GM21528 (cell line): ENCODE data around the gene ZNRD2.
"Not testable (repeated sequence)": the region's sequence is repeated elsewhere in the genome, so short reads cannot be mapped to it uniquely, and the experiment has no call there.

Experiments used
- ATAC-seq: cut with Tn5 transposase; IDR thresholded peaks from one replicate; pipeline ENCODE4 v1.9.1; 2021; ENCODE audit warnings: mild to moderate bottlenecking, moderate library complexity; ENCODE audit not compliant: unreplicated experiment, low FRiP score

Gene ZNRD2

DNA sequence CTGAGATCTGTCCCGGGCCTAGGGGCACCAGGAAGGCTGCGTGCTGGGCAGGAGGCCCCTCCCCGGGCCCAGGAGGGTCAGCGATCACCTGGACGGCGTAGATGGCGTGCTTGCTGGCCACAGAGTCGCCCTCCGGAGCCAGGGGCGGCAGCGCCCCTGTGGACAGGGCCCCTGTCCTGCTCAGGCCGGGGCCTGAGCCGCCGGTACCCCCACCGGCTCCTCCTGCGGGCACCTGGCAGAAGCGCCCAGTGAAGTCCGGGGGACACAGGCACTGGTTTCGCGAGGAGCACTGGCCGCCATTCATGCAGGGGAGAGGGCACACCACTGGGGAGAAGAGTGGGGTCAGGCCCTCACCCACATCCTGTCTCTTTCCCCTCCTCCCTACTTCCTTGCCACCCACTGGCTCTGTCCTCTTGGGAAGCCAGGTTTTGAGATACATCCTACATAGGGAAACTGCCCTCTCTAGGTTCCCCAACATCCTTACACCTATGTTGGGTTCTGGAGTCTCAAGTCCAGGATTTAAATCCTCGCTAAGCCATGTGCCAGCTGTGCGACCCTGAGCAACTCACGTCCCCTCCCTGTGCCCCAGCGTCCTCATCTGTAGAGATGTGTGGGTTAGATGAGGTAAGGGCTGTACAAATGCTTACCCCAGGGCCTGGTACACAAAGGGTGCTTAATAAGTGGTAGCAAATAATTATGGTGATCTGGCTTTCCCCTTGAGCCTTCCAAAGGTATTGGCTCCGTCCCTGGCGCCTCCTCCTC is 16.0 kb upstream of the ZNRD2 start:
- ATAC-seq, result no peak

DNA sequence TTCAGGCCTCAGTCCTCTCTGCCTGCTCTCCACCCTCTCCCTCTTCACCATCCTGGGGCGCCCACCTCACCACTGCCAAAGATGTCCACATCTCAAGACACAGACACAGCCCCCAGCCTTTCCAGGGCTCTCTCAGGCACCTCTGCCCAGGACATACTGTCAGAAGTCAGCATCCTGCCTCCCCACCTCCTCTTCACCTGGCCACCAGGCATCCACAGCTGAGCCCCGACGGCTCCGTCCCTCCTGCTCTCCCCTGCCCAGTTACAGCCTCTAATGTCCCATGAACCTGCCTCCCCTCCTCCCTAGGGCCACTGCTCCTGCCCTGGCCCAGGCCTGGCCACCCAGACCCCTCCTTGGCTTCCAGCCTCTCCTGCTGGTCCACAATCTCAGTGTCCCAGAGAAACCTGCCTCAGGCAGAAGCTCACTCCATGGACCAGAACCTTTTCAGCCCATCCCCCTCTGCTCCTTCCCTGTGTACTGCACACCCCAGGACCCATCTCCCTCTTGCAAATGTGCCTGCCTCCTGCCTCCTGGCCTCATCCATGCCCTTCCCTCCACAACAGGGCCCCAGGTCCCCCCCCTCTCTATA is 15.3 kb upstream of the ZNRD2 start:
- no peak for ATAC-seq

DNA sequence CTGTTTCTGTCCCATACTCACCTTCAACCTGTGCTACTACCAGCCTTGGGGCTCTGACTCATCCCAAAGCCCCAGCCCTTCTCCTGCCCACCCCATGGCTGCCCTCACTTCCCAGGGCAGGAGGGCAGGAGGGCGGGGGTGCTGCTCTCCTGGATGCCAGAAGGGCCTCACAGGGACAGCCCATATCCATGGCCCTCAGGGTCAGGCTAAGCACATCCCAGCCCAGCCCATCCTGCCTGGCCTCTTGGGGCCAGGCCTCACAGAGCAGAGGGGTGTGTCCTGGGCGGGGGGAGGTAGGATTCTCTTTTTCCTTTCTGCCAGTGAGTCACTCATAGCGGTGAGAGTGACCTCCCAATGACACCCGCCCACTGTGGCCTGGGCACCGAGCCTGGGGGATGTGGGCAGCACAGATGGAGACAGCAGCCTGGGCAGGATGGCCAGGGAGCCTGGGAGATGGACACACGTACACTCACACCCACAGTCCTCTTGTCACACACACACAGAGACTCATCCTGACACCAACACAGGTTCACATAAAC is 14.5 kb upstream of the ZNRD2 start:
- no peak for ATAC-seq

DNA sequence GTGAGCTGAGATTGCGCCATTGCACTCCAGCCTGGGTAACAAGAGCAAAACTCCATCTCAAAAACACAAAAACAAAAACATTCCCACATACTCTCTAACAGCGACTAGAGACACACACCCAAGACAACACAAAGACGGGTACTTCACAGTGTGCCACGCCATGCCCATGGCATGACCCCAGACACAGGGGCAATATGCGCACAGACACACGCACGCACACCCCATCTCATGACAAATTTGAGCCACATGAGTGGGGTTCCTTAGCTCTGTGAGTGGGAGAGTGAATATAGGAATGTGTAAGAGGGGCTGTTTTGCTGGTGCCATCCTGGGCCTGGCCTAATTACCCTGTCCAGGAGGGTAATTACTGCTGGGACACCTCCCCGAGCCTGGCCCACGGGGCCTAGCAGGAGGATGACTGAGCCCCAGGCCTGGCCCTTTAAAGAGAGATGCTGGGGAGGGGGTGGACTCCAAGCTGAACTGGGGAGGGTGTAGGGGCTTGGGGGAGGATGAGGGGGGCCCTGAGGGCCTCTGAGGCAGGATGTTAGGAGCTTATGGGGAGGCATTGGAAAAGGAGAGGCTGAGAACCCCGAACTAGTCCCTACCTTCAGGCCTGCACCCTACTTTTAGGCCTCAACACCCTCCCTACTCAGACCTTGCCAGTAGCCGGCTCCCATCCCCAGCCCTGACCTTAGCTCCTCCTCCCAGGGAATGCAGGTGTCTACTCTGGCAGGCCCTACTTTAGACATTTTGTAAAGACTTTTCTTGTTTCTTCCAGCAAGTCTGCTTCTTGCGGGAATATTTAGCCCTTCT is 13.6 kb upstream of the ZNRD2 start:
- ATAC-seq, result no peak

DNA sequence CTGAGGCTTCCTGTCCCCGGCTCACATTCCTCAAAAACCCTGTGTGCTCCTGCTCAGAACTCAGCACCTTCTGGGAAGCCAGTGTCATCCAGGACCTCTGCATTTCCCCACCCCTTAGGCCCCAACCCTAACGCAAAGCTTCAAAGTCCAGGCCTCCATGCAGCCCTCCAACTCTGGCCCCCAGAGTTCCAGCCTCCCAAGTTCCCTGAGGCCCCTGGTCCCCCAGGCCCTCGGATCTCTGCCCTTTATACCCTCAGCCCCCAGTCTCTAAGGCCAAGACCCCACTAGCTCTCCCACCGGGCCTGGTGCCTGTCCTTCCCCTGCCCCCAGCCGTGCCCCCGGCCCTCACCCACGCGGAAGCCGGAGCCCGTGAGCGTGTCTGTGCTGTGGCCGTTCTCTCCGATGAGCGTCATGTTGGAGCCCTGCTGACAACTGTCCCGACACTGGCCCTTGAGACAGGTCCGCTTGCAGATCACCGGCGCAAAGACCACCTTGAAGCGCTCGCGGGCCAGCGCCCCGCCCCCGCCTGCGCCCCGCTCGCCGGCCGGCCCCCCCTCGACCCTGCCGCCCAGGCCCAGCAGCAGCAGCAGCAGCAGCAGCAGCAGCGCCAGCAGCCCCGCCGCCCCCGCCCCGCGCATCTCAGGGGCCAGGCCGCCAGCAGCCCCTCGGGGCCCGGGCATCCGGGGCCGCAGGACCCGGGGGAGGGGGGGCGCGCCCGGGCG is 12.8 kb upstream of the ZNRD2 start:
- ATAC-seq, result no peak

DNA sequence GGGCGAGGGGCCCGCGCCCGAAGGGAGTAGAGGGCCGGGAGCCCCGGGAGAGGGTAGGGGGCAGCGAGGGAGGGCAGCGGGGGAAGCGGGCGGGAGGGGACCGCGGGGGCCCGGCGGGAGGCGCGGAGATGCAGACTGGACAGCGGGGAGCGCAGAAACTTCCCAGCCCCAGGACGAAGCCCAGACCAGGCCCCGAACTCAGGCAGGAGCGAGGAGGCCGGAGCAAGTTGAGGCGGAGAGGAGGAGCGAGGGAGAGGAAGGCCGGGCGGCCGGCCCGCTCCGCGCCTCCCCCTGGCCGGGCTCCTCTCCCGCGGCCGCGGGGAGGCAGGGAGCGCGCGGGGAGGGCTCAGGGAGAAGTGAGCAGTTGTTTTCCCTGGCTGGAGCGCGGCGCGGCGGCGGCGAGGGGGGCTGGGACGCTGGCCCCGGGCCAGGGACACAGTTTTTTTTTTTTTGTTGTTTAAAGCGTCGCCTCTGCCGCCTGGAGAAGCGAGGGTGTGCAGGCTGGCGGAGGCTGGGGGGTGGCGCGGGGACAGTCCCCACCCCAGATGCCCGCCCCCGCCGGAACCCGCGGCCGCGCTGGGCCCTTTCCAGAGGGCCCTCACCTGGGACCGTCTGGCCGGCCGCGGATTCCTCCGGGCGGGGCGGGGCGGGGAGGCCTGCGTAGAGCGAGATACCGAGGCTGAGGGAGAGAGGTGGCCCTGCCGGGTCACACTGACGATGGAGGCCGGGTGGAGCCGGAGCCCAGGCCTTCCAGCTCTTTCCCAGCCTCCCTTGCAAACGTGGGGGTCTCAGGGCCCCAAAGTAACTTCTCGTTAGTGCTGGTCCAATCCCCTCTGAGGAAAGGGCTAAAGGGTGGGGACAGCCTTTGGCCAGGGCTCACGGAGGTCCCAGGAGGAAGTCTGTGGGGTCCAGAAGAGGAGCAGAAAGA is 12.0 kb upstream of the ZNRD2 start, which contains the start of gene LTBP3:
Gene LTBP3, minus strand, starts transcription at position 358 of the 928 bp plus-strand sequence. CDS start 400 bp downstream, outside the sequence.
- no peak for ATAC-seq

DNA sequence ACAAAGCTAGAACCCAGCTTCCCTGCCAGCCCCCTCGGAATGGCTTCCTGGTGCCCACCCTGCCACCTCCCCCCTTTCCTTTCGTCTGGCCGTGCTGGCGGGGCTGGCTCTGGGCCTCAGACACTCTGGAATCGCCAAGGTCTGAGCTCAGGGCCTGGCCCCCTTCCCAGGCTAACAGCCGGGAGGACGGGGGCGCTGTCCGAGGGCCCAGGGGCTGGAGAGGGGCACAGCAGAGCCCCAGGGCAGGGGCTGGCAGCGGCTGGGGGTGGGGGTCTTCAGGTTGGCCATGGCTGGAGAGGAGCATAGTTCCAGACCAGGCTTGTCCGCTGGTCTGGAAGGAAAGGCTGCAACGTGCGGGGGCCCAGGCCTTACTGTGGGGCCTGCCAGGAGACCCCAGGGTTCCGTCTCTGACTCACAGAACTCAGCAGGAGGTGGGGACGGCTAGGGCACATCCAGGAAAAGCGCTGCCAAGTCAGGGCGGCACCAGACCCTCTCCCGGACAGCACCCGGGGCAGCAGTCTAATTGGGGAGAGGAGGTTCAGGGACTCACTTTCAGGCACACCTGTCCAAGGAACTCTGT is 11.3 kb upstream of the ZNRD2 start:
- no peak for ATAC-seq

DNA sequence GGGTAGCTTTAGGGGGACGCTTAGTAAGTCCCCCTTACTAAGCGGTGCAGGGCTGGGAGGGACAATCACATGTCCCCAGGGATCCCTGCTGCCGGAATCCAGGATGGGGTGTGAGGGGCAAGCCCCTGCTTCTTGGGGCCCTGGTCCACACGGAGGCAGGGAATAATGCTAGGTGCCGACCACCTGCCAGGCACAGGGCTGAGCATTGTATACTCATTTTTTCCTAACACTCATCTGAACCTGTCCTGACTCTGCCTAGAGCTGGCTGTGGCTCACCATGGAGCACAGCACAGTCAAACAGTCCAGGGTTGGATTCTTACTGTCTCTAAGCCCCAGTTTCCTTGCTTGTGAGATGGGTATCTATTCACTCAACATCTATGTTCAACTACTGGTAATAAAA is 10.7 kb upstream of the ZNRD2 start:
- no peak for ATAC-seq

DNA sequence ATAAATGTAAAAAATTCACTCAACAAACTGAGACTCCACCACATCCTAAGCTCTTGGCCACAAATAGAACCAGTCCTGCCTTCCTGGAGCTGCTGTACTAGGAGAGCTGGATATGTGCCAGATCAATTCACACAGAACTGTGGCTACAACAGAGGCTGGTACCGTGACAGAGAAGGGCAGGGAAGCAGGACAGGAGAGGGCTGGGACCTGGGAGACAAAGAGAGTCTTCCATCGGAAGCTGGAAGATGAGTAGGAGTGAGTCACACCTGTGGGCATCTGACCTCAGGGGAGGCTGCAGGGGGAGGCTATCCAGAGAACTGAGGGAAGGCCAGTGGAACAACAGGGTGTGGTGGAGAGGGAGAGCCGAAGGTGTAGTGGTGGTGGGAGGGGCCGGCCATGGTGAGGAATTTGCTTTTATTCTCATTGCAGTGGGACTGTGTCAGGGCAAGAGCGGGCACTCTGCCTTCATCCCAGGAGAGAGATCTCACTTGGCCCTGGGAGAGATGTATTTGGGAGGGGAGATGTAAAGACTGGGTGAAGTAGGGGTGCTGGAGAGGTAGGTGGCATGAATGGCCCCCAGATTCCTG is 10.2 kb upstream of the ZNRD2 start:
- no peak for ATAC-seq

DNA sequence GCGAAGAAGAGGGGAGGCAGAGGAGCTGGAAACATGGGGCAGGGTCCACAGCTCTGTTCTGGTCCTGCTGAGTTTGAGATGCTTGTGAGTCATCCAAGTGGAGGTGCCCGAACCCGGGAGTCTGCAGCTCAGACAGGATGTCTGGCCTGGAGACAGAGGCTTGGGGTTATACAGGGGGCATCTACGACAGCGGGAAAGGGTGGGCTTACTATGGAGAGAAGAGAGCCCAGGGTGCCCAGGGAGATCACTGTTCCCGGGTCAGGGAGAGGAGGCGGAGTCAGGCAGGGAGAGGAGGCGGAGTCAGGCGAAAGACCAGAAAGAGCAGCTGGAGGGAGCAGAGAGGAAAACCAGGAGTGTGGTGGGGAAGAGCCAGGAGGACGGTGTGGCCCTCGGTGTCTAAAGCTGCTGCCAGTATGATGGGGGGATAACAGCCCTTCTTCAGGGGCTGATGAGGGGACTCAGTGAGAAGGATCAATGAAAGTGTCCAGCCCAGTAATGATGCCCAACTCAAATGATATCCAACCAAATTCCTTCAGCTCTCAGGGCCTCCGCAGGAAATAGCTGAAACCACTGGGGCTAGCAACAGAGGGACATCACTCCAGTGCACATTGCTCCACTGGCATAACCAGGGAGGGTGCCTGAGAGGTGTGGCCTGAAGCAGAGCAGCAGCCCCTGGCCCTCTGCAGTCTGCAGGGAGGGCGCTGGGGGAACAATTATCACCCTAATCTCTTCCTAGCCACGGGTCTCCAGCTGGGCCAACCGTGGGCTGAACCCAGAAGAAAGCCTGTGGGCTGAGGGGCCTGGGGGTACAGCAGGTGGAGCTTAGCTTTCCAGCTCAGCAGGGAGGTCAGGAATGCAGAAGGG is 9.5 kb upstream of the ZNRD2 start:
- ATAC-seq, result no peak

DNA sequence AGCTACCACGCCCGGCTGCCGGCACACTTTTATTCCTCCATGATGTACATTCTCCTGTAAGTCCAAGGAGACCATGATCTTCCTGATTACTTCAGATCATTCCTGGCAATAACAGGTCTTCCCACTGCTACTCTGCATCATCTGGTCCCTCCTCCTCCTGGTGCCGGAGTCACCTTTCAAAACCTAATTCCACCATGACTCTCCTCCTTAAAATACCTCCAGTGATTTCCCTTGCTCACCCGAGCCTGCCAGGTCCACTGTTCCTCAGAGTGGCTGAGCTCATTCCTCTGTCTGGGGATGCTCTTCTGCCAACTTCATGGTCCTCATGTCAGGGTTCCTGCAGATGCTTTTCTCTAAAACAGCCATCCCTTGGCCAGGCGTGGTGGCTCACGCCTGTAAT is 8.3 kb upstream of the ZNRD2 start:
- no peak for ATAC-seq

DNA sequence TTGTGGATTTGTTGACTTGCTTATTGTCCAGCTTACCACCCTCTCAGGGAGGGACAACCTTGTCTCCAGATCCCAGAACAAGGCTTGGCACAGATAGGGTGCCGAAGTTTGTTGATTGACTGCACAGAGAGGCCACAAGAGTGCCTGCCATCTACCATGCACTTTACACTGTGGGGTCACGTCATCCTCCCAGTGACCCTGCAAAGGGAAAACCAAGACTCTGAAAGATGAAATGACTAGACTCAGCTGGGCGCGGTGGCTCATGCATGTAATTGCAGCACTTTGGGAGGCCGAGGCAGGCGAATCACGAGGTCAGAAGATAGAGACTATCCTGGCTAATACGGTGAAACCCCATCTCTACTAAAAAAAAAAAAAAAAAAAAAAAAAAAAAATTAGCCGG is 7.5 kb upstream of the ZNRD2 start:
- no peak for ATAC-seq

DNA sequence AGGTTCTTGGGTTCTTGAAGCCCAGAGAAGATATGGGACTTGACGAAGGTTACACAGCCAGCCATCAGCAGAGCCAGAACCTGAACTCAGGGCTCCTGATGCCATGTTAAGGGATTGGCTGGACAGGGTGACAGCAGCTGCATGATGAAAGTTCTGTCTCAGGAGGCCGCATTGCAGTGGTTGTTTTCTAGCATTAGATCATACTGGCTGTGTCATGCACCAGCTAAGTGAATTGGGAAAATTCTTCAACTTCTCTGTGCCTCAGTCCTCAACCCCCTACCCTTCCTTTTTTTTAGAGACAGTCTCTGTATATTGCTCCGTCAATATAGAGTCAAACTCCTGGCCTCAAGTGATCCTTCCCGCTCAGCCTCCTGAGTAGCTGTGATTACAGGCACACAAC is 6.7 kb upstream of the ZNRD2 start:
- ATAC-seq, result no peak

DNA sequence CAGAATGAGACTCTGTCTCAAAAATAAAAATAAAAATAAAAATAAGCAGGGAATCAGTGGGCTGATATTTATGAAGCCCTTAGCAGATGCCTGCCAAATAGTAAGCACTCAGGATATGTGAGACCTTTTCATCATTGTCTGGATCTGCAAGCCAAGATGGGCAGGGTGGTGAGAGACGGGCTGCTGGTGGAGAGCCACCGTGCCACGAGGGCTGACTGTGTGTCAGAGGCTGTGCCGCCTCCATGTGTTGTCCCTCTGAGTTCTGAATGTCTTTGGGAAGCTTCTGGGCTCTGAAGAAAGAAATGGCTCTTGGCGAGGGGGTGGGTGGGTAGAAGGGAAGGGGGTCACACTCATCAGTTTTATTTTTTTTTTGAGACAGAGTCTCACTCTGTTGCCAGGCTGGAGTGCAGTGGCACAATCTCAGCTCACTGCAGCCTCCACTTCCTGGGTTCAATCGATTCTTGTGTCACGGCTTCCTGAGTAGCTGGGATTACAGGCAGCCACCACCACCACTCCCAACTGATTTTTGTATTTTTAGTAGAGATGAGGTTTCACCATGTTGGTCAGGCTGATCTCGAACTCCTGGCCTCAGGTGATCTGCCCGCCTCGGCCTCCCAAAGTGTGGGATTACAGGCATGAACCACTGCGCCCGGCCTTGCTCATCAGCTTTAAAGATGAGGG is 5.3 kb upstream of the ZNRD2 start:
- ATAC-seq, result not testable (repeated sequence)

DNA sequence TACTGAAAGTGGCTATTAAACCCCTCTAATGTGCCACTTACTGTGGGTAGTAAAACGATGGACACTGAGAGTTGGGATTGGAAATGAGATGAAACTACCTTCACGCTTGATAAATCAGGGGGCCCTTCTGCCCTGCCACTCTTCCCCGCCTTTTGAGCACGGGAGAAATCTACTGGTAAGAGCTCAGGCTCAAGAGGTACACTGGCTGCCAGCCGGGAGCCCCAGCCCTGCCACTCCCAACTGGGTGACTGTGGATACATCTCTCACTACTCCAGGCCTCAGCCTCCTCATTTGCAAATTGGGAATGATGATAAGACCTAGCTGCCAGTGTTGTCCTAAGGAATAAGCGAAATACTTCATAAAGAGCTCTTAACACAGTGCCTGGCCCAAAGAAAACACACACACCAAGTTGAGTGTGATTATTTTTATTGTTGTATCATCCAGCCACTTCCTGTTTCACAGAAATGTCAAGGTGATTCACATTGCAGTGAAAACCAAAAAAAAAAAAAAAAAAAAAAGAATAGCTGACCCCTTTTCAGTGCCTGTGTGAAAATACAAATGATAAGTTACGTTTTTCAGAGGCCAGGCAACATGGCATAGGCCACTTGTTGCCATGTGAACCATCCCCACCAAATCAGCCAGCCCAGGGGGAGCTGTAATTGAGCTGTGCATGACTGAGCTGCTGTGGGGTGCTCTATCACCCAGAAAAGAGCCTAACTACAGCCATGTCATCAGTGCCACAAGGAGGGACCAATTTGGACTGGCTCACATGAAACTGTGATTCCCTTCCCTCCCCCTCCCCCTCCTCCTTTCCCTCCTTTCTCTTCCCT is 4.4 kb upstream of the ZNRD2 start:
- no peak for ATAC-seq

DNA sequence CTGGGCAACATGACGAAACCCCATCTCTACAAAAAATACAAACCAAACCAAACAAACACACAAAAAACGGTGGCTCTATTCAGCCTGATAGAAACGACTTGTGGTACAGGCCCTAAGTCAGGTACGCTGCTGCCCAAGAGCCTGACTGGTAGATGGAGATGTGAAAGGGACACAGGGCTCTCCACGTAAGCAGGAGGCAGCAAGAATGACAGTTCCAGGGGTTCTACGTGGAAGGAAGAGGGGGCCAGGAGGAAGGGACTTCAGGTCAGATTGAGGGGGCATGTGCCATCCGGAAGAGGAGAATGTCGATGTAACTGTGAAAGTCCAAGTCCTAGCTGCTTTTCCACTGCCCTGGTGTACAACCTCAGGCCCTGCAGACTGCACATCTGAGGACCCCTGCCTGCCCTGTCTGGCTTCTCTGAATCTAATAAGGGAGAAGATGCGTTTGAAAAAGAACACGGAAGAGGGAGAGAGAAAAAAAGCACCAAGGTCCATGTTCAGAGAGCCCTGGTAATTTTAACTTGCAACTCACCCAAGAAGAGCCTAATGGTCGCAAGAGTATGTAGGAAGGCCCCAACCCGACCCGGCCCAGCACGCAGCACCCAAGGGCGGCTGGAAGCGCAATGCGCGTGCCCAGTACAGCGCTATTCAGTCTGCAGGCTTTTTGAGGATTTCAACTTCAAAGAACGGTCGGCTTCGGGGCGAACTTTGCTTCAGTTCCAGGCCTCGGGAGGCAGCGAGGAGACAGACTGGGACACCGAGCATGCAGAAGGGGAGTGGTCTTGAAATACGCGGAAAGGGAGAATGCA is 909 bp upstream of the ZNRD2 start:
- peak; percentile 8 for ATAC-seq
